VCaP (cell line): Measurements from ENCODE around the gene DHRS2.

Experiments used
- H3K27ac ChIP-seq: fragments of 450-650 bp; 2 replicates; pipeline ENCODE4 v1.5.1; 2017
- TF ChIP-seq, protein P1 (sequence below): fragments of 450-650 bp; conservative IDR thresholded peaks from 2 replicates; pipeline ENCODE4 v1.5.1; 2017; ENCODE audit warnings: mild to moderate bottlenecking, moderate library complexity

DHRS2 gene

DNA sequence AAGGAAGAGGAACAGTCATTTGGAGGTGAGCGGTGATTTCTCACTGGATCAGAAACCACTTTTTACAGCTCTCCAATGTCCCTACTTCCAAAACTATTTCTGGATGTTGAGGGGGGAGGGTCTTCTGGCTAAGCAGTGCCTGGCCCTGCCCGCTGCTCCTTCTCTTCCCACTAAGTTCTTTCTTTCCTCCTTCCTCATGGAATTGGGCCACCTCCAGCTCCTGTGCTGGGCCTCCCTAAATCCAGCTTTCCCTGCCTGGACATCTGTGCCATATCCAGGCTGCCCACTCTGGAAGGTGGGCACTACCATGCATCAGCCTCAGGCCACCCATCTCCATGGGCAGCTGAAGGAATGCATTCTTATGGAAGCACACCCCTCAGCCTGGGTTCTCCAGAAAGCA, 11.5 kb downstream of the DHRS2 start:
- H3K27ac ChIP-seq, result no peak overlapping the region
- TF ChIP-seq, protein P1, sequence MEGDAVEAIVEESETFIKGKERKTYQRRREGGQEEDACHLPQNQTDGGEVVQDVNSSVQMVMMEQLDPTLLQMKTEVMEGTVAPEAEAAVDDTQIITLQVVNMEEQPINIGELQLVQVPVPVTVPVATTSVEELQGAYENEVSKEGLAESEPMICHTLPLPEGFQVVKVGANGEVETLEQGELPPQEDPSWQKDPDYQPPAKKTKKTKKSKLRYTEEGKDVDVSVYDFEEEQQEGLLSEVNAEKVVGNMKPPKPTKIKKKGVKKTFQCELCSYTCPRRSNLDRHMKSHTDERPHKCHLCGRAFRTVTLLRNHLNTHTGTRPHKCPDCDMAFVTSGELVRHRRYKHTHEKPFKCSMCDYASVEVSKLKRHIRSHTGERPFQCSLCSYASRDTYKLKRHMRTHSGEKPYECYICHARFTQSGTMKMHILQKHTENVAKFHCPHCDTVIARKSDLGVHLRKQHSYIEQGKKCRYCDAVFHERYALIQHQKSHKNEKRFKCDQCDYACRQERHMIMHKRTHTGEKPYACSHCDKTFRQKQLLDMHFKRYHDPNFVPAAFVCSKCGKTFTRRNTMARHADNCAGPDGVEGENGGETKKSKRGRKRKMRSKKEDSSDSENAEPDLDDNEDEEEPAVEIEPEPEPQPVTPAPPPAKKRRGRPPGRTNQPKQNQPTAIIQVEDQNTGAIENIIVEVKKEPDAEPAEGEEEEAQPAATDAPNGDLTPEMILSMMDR, result no peak

DNA sequence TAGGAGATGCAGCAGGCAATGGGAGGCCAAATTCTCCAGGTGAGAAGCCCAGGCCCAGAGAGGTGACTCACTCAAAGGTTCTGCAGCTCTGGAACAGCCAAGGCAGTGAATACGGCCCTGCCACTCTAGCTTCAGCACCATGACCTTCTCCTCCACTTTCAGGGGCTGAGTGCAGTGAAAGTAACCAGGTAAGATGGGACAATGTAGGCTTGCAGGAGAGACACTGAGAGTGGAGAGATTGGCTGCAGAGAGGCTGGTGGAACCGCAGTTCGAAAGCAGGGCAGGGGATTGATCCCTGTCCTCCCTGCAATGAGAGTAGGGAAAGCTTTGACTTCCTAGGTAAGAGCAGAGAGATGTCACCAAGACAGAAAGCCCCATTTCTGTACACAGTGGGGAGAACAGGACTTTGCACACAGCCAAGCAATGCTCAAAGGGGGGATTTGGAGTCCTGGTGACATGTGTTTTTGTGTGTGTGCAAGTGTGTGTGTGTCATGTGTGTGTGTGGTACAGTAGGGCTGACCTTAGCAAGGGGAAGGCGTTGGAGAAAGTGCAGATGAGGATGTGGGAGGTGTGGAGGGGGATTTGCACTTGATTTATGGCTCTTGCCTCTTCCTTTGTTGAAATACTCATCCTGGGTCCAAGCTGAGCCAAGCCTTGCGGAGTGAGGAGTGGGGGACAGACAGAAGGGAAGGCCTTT, 12.7 kb downstream of the DHRS2 start:
- no peak overlapping the region for H3K27ac ChIP-seq
- TF ChIP-seq, protein P1, result no peak

DNA sequence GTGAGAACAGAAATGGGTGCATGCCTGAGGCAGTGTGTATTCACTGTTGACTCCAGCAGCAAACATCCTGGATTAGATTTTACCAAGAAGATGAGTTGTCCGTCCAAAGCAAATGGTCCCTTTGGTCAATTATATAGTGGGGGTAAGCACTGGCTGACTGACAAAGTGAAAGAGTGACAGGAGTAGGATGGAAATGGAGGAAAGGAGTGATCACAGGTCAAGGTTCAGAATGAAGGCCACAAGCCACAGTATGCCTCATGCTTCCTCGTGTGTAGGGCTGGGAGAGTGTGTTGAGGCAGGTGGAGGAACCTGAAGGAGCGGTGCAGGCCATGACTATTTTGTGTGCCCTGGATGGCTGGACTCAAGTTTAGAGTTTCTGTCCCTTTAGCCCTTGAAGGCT, 14.3 kb downstream of the DHRS2 start:
- TF ChIP-seq, protein P1, result no peak
- H3K27ac ChIP-seq, result no peak overlapping the region

DNA sequence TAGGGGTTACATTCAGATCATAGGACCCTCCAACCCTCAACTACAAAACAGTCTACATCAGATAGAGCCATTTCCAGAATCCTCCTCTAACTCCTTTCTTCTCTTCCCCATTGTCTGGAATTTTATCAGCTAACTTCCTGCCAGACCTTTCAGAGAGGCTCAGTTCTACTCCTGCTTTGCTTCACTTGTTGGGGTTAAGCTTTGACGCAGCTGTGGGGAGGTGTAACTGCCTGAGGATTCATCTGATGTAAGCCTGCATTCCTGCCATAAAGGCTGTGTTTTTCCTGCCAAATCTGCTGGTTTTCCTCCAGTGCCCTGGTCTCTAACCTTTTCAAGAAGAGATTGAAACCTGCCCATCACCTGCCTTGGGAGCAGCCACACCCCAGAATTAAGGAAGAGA, 16.9 kb downstream of the DHRS2 start:
- TF ChIP-seq, protein P1, result no peak
- no peak overlapping the region for H3K27ac ChIP-seq

DNA sequence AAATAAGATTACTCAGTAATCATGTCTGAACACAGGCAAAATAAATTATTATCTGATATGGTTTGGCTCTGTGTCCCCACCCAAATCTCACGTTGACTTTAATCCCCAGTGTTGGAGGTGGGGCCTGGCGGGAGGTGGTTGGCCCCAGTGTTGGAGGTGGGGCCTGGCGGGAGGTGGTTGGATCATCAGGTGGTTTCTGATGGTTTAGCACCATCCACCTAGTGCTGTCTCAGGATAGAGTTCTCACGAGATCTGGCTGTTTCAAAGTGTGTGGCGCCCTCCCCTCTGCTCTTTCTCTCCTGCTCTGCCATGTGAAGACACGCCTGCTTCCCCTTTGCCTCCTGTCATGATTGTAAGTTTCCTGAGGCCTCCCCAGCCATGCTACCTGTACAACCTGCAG, 18.1 kb downstream of the DHRS2 start:
- TF ChIP-seq, protein P1, result no peak
- H3K27ac ChIP-seq, result no peak overlapping the region

DNA sequence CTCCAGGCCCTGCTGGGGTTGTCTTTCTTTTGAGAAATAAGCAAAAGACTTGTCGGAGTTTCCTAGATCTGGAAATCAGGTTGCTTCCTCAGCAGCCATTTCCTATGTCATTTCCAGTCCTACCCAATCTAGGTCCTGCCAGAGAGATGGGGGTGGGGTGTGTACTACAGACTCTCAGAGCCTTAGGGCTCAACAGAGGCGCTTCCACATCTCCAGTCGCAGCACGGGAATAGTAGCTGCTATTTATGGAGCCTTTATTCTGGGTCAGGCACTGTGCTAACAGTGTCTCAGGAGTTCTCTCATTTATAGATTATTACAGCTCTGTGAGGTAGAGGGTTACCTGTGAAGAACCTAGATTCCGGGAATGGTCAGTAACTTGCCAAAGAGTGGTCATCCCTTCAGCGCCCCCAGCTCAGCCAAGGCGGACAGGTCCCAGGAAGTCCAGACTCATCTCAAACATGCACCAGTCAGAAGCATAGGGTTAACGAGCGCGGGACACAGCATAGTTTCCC, 21.9 kb downstream of the DHRS2 start:
- no peak overlapping the region for H3K27ac ChIP-seq
- TF ChIP-seq, protein P1, result no peak

DNA sequence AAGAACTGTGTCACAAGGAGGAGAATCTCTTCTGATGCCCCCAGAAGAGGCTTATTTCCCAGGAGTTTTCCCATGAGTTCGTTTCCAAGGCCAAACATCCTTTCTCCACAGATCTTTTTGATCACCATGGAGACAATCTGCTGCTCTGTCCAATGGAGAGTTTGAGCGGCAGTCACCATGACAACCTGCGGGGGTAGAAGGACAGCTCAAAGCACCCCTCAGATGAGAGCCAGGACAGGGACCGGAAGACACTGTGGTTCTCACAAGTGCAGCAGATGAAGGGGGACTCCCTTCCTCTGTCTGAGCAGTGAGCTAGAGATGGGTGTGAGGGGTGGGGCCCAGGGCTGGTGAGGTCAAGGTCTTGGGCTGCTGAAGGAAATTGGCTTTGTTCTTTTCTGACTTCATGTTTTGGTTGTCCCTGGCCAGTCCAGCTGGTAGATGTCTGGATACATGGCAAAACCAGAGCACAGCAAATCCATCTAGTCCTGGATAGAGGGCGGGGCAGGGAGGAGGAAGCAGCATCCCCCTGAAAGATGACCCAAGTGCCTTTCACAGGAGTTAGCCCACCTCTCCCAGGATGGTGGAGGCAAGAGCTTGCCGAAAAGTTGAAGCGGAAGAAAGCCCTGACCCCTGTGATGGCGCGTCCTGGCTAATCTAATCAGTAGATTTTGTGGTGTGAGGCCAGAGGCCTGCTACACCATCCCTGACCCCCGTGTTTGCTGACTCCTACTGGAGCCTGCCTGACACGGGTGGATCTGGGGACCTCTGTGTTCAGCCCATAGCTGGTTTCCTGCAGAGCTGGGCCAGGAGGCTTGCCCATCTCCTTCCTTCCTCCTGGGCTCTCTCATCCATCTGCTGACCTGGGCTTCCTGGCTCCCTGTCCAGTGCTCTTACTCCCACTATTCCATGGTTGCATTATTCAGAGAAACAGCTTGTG, 24.4 kb downstream of the DHRS2 start:
- TF ChIP-seq, protein P1, result no peak
- no peak overlapping the region for H3K27ac ChIP-seq
